HG03108 (cell line): ENCODE results near the gene ITGAV.

Experiments
- ATAC-seq: cut with Tn5 transposase; IDR thresholded peaks from one replicate; pipeline ENCODE4 v1.9.1; 2021; ENCODE audit warnings: moderate library complexity; ENCODE audit not compliant: unreplicated experiment

The ITGAV gene

DNA sequence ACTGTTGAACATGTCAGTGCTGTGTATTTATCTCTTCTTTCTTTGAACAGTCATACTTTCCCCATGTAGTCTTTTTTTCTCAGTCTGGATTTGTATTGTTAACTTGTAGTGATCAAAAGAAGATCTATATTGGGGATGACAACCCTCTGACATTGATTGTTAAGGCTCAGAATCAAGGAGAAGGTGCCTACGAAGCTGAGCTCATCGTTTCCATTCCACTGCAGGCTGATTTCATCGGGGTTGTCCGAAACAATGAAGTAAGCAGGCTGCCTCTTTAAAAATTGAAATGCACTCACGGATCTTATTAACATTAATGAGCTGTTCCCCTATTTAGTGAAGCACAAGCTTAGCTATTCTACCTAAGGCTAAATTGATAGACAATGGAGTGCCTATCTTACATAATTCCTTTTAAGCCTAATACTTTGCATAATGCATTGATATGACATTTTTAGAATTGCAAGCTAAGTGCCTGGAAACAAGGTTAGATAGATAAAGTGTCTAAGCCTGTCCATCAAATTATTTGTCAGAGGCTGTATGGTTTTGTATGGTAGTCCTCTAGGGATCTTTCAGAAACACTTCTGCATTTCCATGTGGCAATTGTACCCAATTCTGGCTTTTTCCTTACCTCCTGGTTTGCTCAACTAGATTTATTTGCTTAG, 74.7 kb downstream of the ITGAV start:
- no peak for ATAC-seq

GRCh38 chr2:186669146-186669545, 79.3 kb downstream of the ITGAV start:
- no peak for ATAC-seq

GRCh38 chr2:186670831-186671230, 81.0 kb downstream of the ITGAV start:
- no peak for ATAC-seq

GRCh38 chr2:186675380-186675779, 85.5 kb downstream of the ITGAV start:
- no peak for ATAC-seq

- no peak for ATAC-seq
Measured at GRCh38 chr2:186683341-186683740, 93.5 kb downstream of the ITGAV start.

- no peak for ATAC-seq
Measured at GRCh38 chr2:186687807-186688211, 98.0 kb downstream of the ITGAV start.

DNA sequence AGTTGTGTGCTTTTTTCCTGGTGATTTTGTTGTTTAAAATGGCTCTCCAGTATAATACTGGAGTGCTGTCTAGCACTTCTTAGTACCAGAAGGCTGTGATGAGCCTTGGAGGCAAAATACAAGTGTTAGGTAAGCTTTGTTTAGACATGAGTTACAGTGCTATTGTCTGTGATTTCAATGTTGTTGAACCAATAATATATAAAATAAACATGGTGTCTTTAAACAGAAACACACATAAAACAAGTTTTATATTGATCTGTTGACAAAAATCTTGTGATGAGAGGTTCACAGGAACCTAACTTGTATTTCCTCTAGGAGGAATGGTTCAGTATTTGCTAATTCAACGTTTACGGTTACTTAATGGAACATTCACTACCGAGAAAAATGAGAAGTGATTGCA, 99.0 kb downstream of the ITGAV start:
- no peak for ATAC-seq

DNA sequence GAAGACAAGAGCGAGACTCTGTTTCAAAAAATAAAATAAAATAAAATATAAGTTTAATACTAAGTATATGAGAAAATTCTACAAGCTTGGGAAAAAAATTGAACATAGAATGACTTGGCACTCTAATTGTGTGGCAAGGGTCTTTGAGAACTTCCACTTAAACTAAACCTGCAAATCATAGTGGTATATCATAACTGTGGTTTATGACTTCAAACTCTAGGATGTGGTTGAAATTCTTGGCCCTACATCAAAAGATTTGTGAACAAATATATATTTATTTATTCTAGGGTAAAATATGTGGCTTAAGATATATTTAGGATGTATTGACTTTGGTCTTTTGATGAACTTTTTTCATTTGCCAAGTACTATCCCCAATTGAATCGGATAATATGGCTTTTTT, 100.9 kb downstream of the ITGAV start:
- no peak for ATAC-seq

GRCh38 chr2:186691231-186691630, 101.4 kb downstream of the ITGAV start:
- no peak for ATAC-seq

- ATAC-seq: no peak
Measured at GRCh38 chr2:186691900-186692299, 102.0 kb downstream of the ITGAV start.

DNA sequence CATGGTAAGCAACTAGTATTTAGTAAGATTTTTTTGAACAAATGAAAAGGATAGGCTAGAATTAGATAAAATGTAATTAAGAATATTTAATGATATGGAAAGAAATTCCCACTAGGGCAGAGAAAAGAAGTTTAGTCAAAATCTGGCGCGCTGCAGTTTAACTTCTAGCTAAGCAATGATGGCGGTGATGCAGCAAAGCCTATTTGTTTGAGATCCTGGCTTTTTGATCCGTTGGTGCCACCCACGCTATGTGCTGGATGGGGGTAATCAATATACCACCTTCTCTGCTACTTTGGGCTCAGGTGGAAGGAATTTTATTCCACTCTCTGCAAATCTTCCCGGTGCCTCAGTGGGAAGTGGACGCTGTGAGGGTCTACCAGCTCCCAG, 103.6 kb downstream of the ITGAV start:
- no peak for ATAC-seq

DNA sequence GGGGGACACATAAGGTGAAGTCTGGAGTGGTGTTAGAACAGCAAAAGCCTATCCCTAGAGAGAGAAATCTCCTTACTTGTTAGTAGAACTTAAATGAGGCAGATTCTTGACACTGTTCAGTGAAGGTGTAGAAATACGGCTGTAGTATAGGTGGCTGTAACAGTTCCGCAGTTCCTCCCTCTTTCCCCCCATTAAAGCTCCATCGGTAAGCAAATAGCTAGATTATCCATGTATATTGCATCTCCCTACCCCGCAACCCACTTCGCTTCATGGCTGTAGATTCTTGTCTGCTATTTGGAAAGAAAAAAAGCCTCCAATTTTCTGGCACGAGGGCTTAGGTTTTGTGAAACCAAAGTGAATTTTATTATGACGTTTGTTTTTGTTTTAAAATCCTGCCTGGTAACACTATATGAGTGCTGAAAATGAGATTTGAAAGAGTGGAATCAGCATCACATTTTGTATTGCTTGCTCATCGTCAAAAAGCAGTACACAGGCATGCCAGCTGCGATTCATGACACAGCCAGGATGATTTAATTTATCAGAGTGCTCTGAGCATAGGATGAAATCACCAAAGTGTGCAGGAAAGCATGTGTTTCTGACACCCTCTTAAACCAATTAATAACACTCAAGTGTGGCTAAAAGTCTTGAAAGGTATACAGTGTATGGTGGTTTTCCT, 105.4 kb downstream of the ITGAV start:
- ATAC-seq: no peak

DNA sequence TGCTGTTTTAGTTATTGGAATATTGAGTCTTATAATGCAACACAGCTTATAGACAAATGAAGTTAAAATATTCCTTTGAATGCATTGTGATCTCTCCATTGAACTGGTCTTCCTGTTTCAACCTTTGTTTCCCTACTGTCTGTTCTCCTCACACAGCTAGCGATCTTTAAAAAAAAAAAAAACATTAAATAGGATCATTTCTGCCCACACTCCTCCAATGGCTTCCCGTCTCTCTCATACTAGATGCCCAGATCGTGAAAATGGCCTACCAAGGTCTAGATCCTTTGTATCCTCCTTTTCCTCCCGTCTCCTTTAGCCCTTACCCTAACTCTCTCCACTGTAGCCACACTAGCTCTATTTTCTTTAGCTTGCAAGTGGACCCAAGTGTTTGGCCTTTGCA, 106.4 kb downstream of the ITGAV start:
- ATAC-seq: no peak

DNA sequence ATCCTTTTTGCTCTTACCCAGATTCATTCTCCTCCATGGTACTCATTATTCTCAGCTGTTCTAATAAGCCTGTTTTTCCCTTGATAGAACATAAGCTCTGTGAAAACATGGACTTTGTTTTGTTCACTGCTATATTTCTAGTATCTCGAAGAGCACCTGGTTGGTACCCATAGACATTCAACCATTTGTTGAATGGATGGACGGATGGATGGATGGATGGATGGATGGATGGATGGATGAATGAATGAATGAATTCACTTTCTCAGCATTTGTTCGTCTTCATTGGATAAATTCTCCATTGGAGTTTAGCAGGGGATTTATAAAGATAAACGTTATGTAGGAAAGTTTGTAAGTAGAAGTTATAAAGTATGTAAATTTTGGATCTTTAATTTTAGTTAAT, 106.9 kb downstream of the ITGAV start:
- ATAC-seq: no peak

- ATAC-seq: no peak
Measured at GRCh38 chr2:186697536-186697935, 107.7 kb downstream of the ITGAV start.

DNA sequence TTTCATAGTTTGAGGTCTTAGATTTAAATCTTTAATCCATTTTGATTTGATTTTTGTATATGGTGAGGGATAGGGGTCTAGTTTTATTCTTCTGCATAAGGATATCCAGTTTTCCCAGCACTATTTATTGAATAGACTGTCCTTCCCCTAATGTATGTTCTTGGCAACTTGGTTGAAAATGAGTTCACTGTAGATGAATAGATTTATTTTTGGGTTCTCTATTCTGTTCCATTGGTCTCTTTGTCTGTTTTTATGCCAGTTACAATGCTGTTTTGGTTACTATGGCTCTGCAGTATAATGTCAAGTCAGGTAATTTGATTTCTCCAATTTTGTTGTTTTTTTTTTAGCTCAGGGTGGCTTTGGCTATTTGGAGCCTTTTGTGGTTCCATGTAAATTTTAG, 109.9 kb downstream of the ITGAV start:
- ATAC-seq: no peak

DNA sequence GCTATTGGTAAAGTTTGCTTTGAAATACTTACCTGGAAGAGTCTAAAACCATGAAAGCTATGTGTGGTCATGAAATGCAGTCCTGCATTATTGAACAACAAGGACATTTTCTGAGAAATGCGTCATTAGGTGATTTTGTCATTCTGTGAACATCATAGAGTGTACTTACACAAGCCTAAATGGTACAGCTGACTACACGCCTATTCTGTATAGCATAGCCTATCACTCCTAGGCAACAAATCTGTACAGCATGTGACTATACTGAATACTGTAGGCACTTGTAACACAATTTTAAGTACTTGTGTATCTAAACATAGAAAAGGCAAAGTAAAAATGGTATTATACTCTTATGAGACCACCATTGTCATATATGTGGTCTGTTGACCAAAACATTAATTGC, 112.2 kb downstream of the ITGAV start:
- no peak for ATAC-seq

DNA sequence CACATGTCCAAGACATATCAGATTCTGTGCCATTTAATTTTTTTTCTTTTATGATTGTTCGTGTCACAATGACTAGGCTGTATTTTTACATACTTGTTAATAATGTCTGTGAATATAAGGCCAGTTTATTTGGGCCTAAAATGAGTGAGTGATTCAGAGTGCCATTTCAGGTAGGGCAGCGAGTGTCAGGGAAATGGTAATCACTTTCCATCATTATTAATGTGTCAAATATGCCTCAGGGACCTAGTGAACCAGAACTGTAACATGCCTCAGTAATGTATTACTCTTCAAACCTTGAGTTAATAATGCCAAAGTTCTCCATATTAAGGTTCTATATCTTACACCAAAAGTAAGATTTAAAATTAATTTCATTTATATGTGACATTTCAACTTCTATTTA, 112.6 kb downstream of the ITGAV start:
- ATAC-seq: no peak

DNA sequence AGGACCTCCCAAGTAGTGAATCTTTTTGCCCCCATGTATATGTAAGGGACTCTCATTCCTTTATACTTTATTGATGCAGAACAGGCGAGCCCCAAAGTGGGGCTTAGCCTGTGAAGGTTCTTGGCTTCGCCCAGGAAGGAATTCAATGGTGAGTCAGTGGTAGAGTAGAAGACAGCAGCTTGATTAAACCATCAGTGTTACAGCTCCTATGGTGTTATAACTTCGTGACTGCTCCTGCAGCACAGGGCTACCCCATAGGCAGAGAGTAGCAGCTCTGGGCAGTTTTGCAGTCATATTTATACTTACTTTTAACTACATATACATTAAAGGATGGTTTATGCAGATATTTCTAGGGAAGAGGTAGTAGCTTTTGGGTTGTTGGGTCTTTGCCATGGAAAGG, 115.0 kb downstream of the ITGAV start:
- ATAC-seq: no peak

- no peak for ATAC-seq
Measured at GRCh38 chr2:186709529-186710450, 119.9 kb downstream of the ITGAV start.

DNA sequence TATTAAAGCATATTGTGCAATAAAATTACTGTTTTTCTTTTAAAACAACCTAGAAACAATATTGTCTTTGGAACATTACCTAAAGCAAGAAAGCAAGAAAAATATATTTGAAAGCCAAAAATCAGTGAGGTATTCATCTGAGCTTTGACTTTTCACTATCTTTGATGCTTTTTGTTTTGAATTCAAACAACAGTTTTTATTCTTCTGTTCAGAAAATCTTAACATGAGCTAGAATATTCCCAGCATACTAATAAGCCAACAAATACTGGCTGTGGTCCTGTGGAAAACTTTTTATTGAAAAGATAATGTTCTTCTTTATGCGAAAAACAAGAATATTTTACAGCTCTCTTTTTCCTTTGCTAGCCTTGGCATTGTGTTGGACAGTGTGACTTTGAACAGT, 123.8 kb downstream of the ITGAV start:
- no peak for ATAC-seq

DNA sequence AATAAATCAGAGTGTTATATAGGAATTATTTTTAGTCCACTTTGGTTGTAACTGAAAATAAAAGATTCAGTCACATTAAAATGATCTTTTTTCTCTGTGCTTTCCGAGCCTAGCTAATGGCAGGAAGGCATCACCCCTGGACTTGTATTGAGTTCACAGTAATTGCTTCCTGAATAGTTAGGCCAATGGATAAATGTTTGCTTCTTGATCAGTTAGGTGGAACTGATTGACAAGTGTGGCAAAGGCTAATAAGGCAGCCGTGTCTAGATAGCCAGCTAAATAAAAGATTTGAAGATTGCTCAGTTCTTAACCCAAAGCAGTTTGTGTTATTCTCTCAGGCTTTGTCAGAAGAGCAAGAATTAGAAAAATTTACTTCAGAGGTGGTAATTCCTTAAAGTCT, 124.8 kb downstream of the ITGAV start:
- no peak for ATAC-seq
